HEK293T (cell line): ENCODE results near the gene LRBA.

Source experiments
- CTCF ChIA-PET: fragments of 350-600 bp; formaldehyde crosslinking; extraction: SDS; loops from one replicate; lab custom pipeline; 2021; ENCODE audit warnings: antibody characterized with exemption, inconsistent platforms; lab: Yijun Ruan, JAX
- POLR2A ChIA-PET: fragments of 350-600 bp; formaldehyde crosslinking; extraction: SDS; loops from one replicate; lab custom pipeline; 2020; ENCODE audit warnings: antibody characterized with exemption, inconsistent platforms; lab: Yijun Ruan, JAX
- DNase-seq: peaks from one replicate; pipeline ENCODE4 v3.0.0; 2012; ENCODE audit warnings: mixed read lengths; ENCODE audit errors: extremely low spot score
- ARNT ChIP-seq: fragments of 450-650 bp; IDR thresholded peaks from 2 replicates; pipeline ENCODE4 v1.6.1; 2017; ENCODE audit warnings: mild to moderate bottlenecking
- BHLHE40 ChIP-seq: fragments of 450-650 bp; IDR thresholded peaks from 2 replicates; pipeline ENCODE4 v1.6.1; 2016; ENCODE audit warnings: mild to moderate bottlenecking, moderate library complexity, borderline replicate concordance
- CTBP1 ChIP-seq: fragments of 450-650 bp; IDR thresholded peaks from 2 replicates; pipeline ENCODE4 v1.6.1; 2016; ENCODE audit warnings: borderline replicate concordance
- ELF4 ChIP-seq: fragments of 450-650 bp; IDR thresholded peaks from 2 replicates; pipeline ENCODE4 v1.6.1; 2017; ENCODE audit warnings: antibody characterized with exemption
- FOXA1 ChIP-seq: fragments of 450-650 bp; IDR thresholded peaks from 2 replicates; pipeline ENCODE4 v1.6.1; 2016; ENCODE audit warnings: mild to moderate bottlenecking
- FOXK2 ChIP-seq: fragments of 450-650 bp; IDR thresholded peaks from 2 replicates; pipeline ENCODE4 v1.6.1; 2016; ENCODE audit warnings: mild to moderate bottlenecking
- FOXM1 ChIP-seq: fragments of 450-650 bp; IDR thresholded peaks from 2 replicates; pipeline ENCODE4 v1.6.1; 2017; ENCODE audit warnings: mild to moderate bottlenecking, borderline replicate concordance
- HDGF ChIP-seq: fragments of 450-650 bp; IDR thresholded peaks from 2 replicates; pipeline ENCODE4 v1.6.1; 2017; ENCODE audit warnings: antibody characterized with exemption, borderline replicate concordance
- L3MBTL2 ChIP-seq: fragments of 450-650 bp; conservative IDR thresholded peaks from 2 replicates; pipeline ENCODE4 v1.6.1; 2016; ENCODE audit warnings: mild to moderate bottlenecking
- LEF1 ChIP-seq: fragments of 450-650 bp; IDR thresholded peaks from 2 replicates; pipeline ENCODE4 v1.6.1; 2017; ENCODE audit warnings: mild to moderate bottlenecking, borderline replicate concordance
- NFRKB ChIP-seq: fragments of 450-650 bp; IDR thresholded peaks from 2 replicates; pipeline ENCODE4 v1.6.1; 2016; ENCODE audit warnings: mild to moderate bottlenecking, moderate library complexity
- SP1 ChIP-seq: fragments of 450-650 bp; IDR thresholded peaks from 2 replicates; pipeline ENCODE4 v1.6.1; 2017
- SUZ12 ChIP-seq: fragments of 450-650 bp; IDR thresholded peaks from 2 replicates; pipeline ENCODE4 v1.6.1; 2016; ENCODE audit warnings: mild to moderate bottlenecking
- TARDBP ChIP-seq: fragments of 450-650 bp; IDR thresholded peaks from 2 replicates; pipeline ENCODE4 v1.6.1; 2016
- ZNF384 ChIP-seq: fragments of 450-650 bp; IDR thresholded peaks from 2 replicates; pipeline ENCODE4 v1.6.1; 2016
- TF ChIP-seq, protein P1 (sequence below): fragments of 450-650 bp; IDR thresholded peaks from 2 replicates; pipeline ENCODE4 v1.6.1; 2016

LRBA gene

DNA sequence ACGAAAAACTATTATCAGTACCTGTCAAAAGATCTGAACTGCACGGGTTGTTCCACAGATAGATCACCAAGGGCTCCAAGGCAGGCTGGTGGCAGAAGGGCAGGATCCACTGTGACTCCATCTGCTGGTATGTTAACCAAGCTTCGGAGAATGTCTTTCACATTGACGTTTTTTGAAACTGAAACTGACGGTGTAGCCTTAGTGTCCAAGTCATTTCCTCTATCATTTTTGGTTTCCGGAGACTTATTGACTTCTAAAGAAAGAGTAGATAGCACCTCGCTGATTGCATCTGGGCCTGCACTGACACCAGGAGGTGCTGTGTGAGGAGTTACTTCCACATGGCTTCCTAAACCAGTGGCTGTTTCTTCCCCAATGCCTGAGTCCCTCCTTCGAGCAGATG, 186.9 kb downstream of the LRBA start:
- CTCF ChIA-PET, result interaction anchor here (0.9 kb wide), 1 partner anchor 105 kb away, joined by 4 read pairs; no protein-coding TSS in a partner anchor
- DNase-seq, result no peak
- POLR2A ChIA-PET, result no interaction called here
- TF ChIP-seq L3MBTL2 (no peak), TARDBP (no peak), FOXK2 (no peak), FOXA1 (no peak), HDGF (no peak), SUZ12 (no peak), FOXM1 (no peak), ELF4 (no peak), ARNT (no peak), LEF1 (no peak), BHLHE40 (no peak), ZNF384 (no peak), CTBP1 (no peak)
- TF ChIP-seq, protein P1, sequence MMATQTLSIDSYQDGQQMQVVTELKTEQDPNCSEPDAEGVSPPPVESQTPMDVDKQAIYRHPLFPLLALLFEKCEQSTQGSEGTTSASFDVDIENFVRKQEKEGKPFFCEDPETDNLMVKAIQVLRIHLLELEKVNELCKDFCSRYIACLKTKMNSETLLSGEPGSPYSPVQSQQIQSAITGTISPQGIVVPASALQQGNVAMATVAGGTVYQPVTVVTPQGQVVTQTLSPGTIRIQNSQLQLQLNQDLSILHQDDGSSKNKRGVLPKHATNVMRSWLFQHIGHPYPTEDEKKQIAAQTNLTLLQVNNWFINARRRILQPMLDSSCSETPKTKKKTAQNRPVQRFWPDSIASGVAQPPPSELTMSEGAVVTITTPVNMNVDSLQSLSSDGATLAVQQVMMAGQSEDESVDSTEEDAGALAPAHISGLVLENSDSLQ, result no peak

DNA sequence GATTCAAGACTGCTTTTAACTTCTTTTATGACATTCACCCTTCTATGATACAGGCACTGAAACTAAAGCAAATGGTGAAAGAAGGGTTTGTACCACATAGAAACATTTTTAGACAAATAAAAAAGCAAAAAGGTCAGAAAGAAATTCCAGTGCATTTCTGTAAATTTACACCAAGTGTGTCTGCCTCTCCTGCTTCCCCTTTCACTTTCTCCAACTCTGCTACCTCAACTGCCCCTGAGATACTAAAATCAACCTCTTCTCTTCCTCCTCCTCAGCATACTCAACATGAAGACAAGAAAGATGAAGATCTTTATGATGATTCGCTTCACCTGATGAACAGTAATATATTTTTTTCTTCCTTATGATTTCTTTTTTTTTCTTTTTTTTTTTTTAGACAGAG, 187.9 kb downstream of the LRBA start:
- ChIA-PET CTCF (interaction anchor here (0.9 kb wide), 1 partner anchor 104 kb away, joined by 4 read pairs; no protein-coding TSS in a partner anchor), POLR2A (no interaction called here)
- no peak for DNase-seq
- TF ChIP-seq L3MBTL2 (no peak), NFRKB (no peak), TARDBP (no peak), SP1 (no peak), CTBP1 (no peak), LEF1 (no peak), FOXK2 (no peak), HDGF (no peak), SUZ12 (no peak), ELF4 (no peak), BHLHE40 (no peak), FOXA1 (no peak), ARNT (no peak), ZNF384 (no peak), FOXM1 (no peak)
- TF ChIP-seq, protein P1, result no peak

DNA sequence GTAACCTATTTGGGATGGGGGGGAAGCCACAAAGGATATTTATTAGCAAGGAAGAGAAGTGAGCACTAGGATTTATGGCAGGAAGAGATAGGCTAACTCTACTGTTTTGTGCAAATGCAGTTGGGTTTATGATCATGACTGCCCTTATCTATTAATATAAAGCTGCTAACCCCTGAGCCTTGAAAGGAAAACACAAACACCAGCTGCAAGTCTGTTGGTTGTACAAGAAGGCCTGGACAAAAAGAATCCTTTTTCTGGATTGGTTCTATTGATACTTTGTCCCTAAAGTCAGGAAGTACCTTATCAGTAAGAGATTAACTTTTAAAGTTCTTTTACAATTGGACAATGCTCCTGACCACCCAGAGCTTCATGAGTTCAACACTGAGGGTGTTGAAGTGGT, 188.8 kb downstream of the LRBA start:
- ChIA-PET CTCF (interaction anchor here (1.1 kb wide), 1 partner anchor 41 kb away, joined by 3 read pairs; no protein-coding TSS in a partner anchor), POLR2A (no interaction called here)
- TF ChIP-seq NFRKB, result no peak
- TF ChIP-seq LEF1, result no peak
- TF ChIP-seq ELF4, result no peak
- TF ChIP-seq FOXK2, result no peak
- TF ChIP-seq CTBP1, result no peak
- TF ChIP-seq BHLHE40, result no peak
- no peak for TF ChIP-seq L3MBTL2
- TF ChIP-seq TARDBP, result no peak
- TF ChIP-seq FOXA1, result no peak
- TF ChIP-seq, protein P1, result no peak
- TF ChIP-seq SP1, result no peak
- DNase-seq, result no peak

DNA sequence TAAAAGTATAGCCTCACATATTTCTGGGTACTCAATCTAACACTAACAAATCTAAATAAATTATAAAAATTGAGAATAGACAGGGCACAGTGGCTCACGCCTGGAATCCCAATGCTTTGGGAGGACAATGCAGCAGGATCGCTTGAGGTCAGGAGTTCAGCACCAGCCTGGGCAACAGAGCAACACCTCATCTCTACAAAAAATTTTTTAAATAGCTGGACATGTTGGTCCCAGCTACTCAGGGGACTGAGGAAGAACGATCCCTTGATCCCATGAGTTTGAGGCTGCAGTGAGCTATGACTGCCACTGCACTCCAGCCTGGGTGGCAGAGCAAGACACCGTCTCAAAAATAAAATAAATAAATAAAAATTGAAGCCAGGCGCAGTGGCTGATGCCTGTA, 192.7 kb downstream of the LRBA start:
- ChIA-PET CTCF (no interaction called here), POLR2A (no interaction called here)
- TF ChIP-seq ARNT (no peak), FOXA1 (no peak), LEF1 (no peak), NFRKB (no peak), TARDBP (no peak)
- TF ChIP-seq, protein P1, result no peak
- no peak for DNase-seq

DNA sequence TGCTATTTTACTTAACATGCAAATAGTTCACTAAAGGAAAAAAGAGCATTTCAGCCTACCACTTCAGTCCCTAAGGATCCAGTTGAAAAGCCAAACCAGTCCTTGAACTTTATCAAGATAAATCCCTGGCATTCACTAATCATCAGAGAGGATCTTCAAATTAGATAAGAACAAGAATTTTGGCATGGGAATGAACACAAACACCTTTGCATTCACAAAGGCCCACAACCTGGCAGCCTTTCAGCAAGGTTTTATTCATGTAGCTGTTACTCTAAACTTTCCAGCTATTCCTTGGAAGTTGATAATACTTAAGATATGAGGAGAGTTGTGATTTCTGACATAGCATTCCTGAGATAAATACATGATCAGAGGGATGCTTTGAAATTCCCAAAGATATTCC, 193.4 kb downstream of the LRBA start:
- POLR2A ChIA-PET, result no interaction called here
- no peak for DNase-seq
- TF ChIP-seq NFRKB (no peak), LEF1 (no peak), TARDBP (no peak), ELF4 (no peak), HDGF (no peak), CTBP1 (no peak), FOXM1 (no peak), ZNF384 (no peak)
- TF ChIP-seq, protein P1, result no peak
- CTCF ChIA-PET, result no interaction called here

DNA sequence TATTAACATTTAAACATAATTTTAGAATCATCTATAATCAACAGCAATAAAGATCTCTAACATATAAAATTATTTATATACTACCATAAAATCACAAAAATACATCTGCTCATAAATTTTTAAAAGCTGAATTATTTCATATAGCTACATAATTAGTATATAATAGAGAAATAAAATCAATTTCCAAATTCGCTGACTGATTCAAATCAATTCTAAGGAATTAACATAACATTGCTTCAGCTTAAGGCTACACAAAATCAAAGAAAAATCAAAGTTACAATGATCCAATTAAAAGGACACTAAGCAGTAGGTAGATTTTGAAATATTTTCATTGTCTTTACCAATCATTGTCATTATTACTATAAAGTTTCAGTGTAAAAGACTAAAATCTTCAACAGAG, 194.7 kb downstream of the LRBA start:
- no peak for DNase-seq

More for the DNA sequence above, 194.7 kb downstream of the LRBA start:
- TF ChIP-seq NFRKB (no peak), CTBP1 (no peak), TARDBP (no peak), ELF4 (no peak), HDGF (no peak), L3MBTL2 (no peak), LEF1 (no peak), BHLHE40 (no peak), ZNF384 (no peak), ARNT (no peak), FOXM1 (no peak), SP1 (no peak)
- TF ChIP-seq, protein P1, result no peak
- ChIA-PET CTCF (no interaction called here), POLR2A (no interaction called here)
